ENCODE results near the gene MYRF.

MYRF gene

DNA sequence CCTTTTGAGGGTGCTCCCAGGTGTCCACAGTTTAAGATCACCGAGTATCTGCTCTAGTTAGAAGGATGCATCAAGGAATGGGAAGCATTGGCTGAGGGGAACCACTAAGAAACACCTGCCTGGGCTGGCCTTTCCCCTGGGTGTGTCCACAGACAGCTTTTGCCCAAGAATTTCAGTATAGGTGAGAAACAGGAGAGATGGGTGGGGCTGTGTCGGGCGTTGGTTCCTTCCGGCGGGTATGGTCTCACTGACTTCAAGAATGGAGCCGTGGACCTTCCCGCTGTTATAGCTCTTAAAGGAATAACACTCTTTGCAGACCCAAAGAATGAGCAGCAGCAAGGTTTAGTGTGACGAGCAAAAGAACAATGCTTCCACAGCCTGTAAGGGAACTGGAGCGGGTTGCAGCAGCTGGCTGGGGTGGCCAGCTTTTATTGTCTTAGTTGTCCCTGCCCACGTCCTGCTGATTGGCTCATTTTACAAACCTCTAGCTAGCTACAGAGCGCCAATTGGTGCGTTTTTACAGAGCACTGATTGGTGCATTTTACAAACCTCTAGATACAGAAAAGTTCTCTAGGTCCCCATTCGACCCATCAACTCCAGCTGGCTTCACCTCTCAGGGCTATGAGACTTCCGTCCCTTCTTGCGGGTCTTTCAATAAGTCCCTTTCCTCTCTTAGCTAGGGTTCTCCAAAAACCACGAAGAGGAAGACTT lies 62.0 kb downstream of the MYRF start:
- Histone ChIP-seq H3F3A (ENCODE audit: control insufficient read depth, insufficient read depth) (peaks cover 16% of the 10 kb centered on the region), H3K27me3 (ENCODE audit: control insufficient read depth, low read length) (no peaks in the 10 kb centered on the region), H3K9me3 (ENCODE audit: control insufficient read depth, insufficient read depth, low read length) (no peaks in the 10 kb centered on the region), H3K9me2 (replicated peaks; ENCODE audit: control insufficient read depth, low read length) (no peaks in the 10 kb centered on the region), H3K4me3 (ENCODE audit: low read length) (peak overlapping the region; percentile 92), H3K27ac (ENCODE audit: low read depth, low read length) (peak overlapping the region; percentile 87), H3K4me2 (ENCODE audit: low read length) (peak overlapping the region; percentile 92), H3K4me1 (ENCODE audit: control insufficient read depth, low read length) (peaks cover 25% of the 10 kb centered on the region), H4K20me1 (ENCODE audit: control insufficient read depth, insufficient read depth, low read depth, low read length) (no peaks in the 10 kb centered on the region; the same call in 1 of the 2 replicates), H3K79me2 (ENCODE audit: control insufficient read depth, low read length) (peaks cover 46% of the 10 kb centered on the region), H3K36me3 (ENCODE audit: control insufficient read depth, low read length) (peaks cover 67% of the 10 kb centered on the region)
- TF ChIP-seq, protein P1, sequence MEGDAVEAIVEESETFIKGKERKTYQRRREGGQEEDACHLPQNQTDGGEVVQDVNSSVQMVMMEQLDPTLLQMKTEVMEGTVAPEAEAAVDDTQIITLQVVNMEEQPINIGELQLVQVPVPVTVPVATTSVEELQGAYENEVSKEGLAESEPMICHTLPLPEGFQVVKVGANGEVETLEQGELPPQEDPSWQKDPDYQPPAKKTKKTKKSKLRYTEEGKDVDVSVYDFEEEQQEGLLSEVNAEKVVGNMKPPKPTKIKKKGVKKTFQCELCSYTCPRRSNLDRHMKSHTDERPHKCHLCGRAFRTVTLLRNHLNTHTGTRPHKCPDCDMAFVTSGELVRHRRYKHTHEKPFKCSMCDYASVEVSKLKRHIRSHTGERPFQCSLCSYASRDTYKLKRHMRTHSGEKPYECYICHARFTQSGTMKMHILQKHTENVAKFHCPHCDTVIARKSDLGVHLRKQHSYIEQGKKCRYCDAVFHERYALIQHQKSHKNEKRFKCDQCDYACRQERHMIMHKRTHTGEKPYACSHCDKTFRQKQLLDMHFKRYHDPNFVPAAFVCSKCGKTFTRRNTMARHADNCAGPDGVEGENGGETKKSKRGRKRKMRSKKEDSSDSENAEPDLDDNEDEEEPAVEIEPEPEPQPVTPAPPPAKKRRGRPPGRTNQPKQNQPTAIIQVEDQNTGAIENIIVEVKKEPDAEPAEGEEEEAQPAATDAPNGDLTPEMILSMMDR (IDR thresholded peaks at IDR 0.05; ENCODE audit: low read depth, low read length, poor library complexity, severe bottlenecking), result no peak
- no peak for TF ChIP-seq EZH2phosphoT487 (IDR thresholded peaks at IDR 0.05; ENCODE audit: borderline replicate concordance, low read length)

DNA sequence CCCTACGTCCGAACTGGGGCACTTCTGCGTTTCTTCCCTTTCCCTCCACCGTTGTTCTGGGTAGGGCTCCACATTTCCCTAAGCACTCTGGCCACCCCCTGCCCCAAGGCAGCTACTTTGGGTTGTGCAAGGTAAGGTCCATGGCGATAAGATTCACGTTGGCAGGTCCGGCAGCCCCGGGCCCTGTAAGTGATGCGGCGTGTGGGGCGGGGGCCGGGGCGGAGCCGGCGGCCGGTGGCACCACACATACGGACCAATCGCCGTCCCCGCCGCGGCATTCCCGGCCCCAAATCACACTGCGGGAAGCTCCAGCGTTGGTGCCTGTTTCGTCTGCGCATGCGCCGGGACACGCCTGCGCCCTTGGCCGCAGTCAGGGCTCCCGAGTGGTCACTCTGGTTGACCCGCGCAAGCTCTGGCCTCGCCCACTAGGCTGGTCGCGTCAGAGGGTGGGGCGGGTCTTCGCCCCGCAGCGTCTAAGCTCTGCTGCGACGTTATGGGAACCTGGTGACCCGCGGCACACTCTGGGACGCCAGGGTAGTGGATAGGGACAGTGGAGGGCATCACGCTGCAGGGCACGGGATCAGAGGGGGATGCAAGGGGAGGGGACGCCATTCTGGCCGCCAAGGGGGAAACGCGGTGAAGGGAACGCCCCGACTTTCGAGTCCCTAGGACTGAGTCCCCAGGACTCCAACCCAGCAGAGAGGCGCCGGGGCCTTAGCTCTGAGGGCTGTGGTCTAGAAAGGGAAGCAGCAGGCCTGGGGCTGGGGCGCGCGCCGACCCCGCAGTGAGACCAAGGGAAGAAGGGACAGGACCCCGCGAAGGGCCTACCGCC lies 62.7 kb downstream of the MYRF start:
- Histone ChIP-seq H3K79me2 (ENCODE audit: control insufficient read depth, low read length) (peaks cover 46% of the 10 kb centered on the region), H3K9me2 (replicated peaks; ENCODE audit: control insufficient read depth, low read length) (no peaks in the 10 kb centered on the region), H3K4me1 (ENCODE audit: control insufficient read depth, low read length) (peaks cover 25% of the 10 kb centered on the region), H3K36me3 (ENCODE audit: control insufficient read depth, low read length) (peaks cover 59% of the 10 kb centered on the region), H3K9me3 (ENCODE audit: control insufficient read depth, insufficient read depth, low read length) (no peaks in the 10 kb centered on the region), H3F3A (ENCODE audit: control insufficient read depth, insufficient read depth) (peaks cover 16% of the 10 kb centered on the region), H3K27ac (ENCODE audit: low read depth, low read length) (peak overlapping the region; percentile 87), H4K20me1 (ENCODE audit: control insufficient read depth, insufficient read depth, low read depth, low read length) (no peaks in the 10 kb centered on the region), H3K27me3 (ENCODE audit: control insufficient read depth, low read length) (no peaks in the 10 kb centered on the region), H3K4me3 (ENCODE audit: low read length) (peak overlapping the region; percentile 92), H3K4me2 (ENCODE audit: low read length) (peak overlapping the region; percentile 92)
- TF ChIP-seq, protein P1 (IDR thresholded peaks at IDR 0.05; ENCODE audit: low read depth, low read length, poor library complexity, severe bottlenecking), result no peak
- TF ChIP-seq EZH2phosphoT487 (IDR thresholded peaks at IDR 0.05; ENCODE audit: borderline replicate concordance, low read length), result no peak

DNA sequence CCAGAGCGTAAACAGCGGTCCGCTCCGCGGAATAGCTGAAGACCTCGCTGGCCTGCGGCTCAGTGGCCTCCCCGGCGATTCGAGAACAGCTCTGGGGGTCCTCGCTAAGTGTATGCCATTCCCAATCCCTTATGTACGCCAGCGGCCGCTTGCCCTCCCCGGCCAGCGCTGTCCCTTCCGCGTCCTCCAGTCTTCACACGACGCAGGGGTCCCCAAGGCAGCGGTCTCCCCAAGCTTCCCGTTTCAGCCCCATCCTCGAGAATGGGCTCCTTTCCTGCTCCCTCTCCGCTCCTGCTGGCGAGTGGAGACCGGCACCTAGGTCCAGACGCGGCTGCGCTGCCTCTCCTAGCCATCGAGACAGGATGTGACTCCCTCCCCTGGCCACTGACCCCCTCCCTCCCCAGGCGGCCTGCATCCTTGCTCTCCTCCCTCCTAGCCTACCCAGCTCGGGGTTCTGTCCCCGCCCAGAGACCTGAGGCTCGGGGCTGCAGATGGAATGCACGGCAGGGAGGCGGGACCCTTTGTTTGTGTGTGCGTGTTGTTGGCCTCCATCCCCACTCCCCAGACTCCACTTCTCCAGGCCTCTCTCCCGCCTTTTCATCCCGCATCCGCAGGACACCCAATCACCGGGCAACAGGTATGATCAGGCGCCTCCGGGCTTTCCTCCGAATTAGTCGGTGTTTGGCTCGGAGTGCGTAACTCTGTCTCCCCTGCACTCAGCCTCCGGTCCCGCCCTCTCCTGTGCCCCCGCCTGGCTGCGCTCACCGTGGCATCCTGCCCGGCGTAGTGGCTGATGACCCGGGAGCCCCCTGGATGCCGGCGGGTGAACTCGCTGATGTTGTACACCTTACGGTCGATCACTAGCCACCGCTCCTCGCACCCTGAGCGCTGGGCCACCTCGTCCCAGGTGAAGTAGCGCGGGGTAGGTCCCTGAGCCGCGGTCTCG lies 63.6 kb downstream of the MYRF start:
- H3K79me2 ChIP-seq (ENCODE audit: control insufficient read depth, low read length), result peaks cover 46% of the 10 kb centered on the region
- peaks cover 16% of the 10 kb centered on the region for H3F3A ChIP-seq (ENCODE audit: control insufficient read depth, insufficient read depth)
- H3K27me3 ChIP-seq (ENCODE audit: control insufficient read depth, low read length), result no peaks in the 10 kb centered on the region
- H3K27ac ChIP-seq (ENCODE audit: low read depth, low read length), result peak overlapping the region; percentile 87
- no peaks in the 10 kb centered on the region for H4K20me1 ChIP-seq (ENCODE audit: control insufficient read depth, insufficient read depth, low read depth, low read length)
- peak overlapping the region; percentile 92 for H3K4me2 ChIP-seq (ENCODE audit: low read length)
- no peaks in the 10 kb centered on the region for H3K9me2 ChIP-seq (replicated peaks; ENCODE audit: control insufficient read depth, low read length)
- TF ChIP-seq EZH2phosphoT487 (IDR thresholded peaks at IDR 0.05; ENCODE audit: borderline replicate concordance, low read length), result no peak
- TF ChIP-seq, protein P1 (IDR thresholded peaks at IDR 0.05; ENCODE audit: low read depth, low read length, poor library complexity, severe bottlenecking), result no peak
- H3K36me3 ChIP-seq (ENCODE audit: control insufficient read depth, low read length), result peaks cover 50% of the 10 kb centered on the region
- no peaks in the 10 kb centered on the region for H3K9me3 ChIP-seq (ENCODE audit: control insufficient read depth, insufficient read depth, low read length)
- peaks cover 25% of the 10 kb centered on the region for H3K4me1 ChIP-seq (ENCODE audit: control insufficient read depth, low read length)
- H3K4me3 ChIP-seq (ENCODE audit: low read length), result peak overlapping the region; percentile 92
